ACC112 (cell line): Measurements from ENCODE around the gene PBXIP1.
"Not testable (repeated sequence)": the region's sequence is repeated elsewhere in the genome, so short reads cannot be mapped to it uniquely, and the experiment has no call there.

Source experiments
- H2AFZ ChIP-seq: fragments of 200-600 bp; sonication (generic); one replicate; pipeline ENCODE4 v1.6.0; 2017; ENCODE audit warnings: antibody characterized with exemption, low read length; ENCODE audit not compliant: unreplicated experiment
- H3K27ac ChIP-seq: fragments of 200-600 bp; sonication (generic); 2 replicates; pipeline ENCODE4 v1.5.1; 2014; ENCODE audit warnings: low read depth, mild to moderate bottlenecking, antibody characterized with exemption, low read length, moderate library complexity
- H3K27me3 ChIP-seq: fragments of 200-600 bp; sonication (generic); 2 replicates; pipeline ENCODE4 v1.6.1; 2014; ENCODE audit warnings: mild to moderate bottlenecking, antibody characterized with exemption, low read length, moderate library complexity, mixed read lengths; ENCODE audit not compliant: insufficient read depth
- H3K36me3 ChIP-seq: fragments of 200-600 bp; sonication (generic); 2 replicates; pipeline ENCODE4 v1.6.1; 2016; ENCODE audit warnings: mild to moderate bottlenecking, antibody characterized with exemption, low read length, moderate library complexity, mixed read lengths; ENCODE audit not compliant: insufficient read depth
- H3K4me1 ChIP-seq: fragments of 200-600 bp; sonication (generic); one replicate; pipeline ENCODE4 v1.6.1; 2016; ENCODE audit warnings: low read length, mixed read lengths; ENCODE audit not compliant: insufficient read depth, unreplicated experiment, control insufficient read depth
- H3K4me3 ChIP-seq: fragments of 200-600 bp; sonication (generic); 2 replicates; pipeline ENCODE4 v1.5.1; 2014; ENCODE audit warnings: mild to moderate bottlenecking, low read depth, low read length
- H3K79me2 ChIP-seq: fragments of 200-600 bp; sonication (generic); one replicate; pipeline ENCODE4 v1.6.0; 2016; ENCODE audit warnings: low read length; ENCODE audit not compliant: control insufficient read depth, unreplicated experiment, insufficient read depth

The PBXIP1 gene

GRCh38 chr1:154931940-154932487, 23.9 kb downstream of the PBXIP1 start:
- Histone ChIP-seq H3K4me1 (peaks cover 7% of the 10 kb centered on the region), H3K27ac (no peak overlapping the region), H3K36me3 (no peaks in the 10 kb centered on the region), H3K27me3 (no peaks in the 10 kb centered on the region), H3K4me3 (no peak overlapping the region), H2AFZ (no peak overlapping the region), H3K79me2 (peaks cover 11% of the 10 kb centered on the region)

- H3K27ac ChIP-seq, result no peak overlapping the region
Measured at GRCh38 chr1:154926201-154926600, 29.7 kb downstream of the PBXIP1 start.

DNA sequence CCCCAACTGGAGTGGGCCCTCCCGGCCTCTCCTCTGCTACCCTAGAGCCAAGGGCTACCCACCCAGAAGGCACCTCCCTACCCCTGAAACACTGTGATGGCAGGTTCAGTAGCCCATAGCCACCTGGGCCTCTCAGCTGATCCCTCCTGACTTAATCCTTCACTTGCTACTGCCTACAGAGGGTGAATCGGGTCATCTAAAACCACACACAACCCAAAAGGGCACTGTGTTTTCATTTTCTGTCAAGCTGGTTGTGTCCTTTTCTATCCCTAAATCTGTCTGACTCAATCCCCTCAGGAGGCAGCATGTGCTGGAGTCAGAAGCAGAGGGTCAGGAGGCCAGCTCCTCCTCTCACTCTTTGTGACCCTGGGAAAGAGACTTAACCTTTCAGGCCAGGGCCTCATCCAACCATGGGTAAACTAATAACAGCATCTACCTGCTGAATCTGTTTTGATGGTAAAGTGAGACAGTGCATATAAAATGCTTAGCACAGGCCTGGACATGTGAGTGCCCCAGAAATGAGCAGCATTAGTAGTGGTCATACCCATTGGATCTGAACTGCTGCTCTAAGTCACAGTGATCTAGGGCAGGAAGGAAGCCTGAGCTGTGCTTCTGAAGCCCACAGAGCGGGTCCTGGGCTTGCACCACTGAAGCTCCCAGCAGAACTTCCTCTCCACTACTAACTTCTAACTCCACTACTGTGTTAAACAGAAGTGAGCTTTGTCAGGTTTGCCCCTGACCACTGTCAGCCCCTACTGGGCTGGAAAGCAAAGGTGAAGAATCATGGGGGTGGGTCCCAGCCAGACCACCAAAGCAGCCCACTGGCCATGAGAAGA, 30.3 kb downstream of the PBXIP1 start:
- Histone ChIP-seq H3K27me3 (no peaks in the 10 kb centered on the region), H3K4me3 (no peak overlapping the region), H3K79me2 (no peaks in the 10 kb centered on the region), H3K27ac (no peak overlapping the region), H3K36me3 (peaks cover 8% of the 10 kb centered on the region; the same call in 1 of the 2 replicates), H3K4me1 (no peaks in the 10 kb centered on the region), H2AFZ (no peak overlapping the region)

More at GRCh38 chr1:154926201-154926600, 29.7 kb downstream of the PBXIP1 start:
- Histone ChIP-seq H3K79me2 (no peaks in the 10 kb centered on the region), H3K36me3 (peaks cover 8% of the 10 kb centered on the region; the same call in 1 of the 2 replicates), H3K4me3 (no peak overlapping the region), H3K27me3 (no peaks in the 10 kb centered on the region), H2AFZ (no peak overlapping the region), H3K4me1 (no peaks in the 10 kb centered on the region)

DNA sequence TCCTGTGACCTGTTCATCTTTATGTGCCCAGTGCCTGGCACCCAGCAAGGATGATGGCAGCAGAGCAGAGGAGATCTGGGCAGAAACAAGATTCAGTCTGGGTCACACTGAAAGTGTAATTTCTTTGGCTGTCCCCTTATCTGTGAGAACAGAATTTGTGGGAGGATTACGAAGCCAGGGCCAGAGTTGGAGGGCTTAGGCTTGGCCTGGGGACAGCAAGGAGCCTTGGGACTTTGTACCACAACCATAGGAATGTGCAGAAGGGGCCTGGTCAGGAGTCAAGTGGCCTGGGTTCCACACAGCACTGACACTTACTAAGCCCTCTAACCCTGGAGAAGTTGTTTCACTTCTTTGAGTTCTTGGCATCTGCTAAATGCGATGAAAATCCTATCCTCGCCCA, 32.2 kb downstream of the PBXIP1 start:
- Histone ChIP-seq H3K4me1 (no peaks in the 10 kb centered on the region), H3K36me3 (peaks cover 8% of the 10 kb centered on the region; the same call in 1 of the 2 replicates), H2AFZ (no peak overlapping the region), H3K27me3 (no peaks in the 10 kb centered on the region), H3K27ac (no peak overlapping the region), H3K79me2 (no peaks in the 10 kb centered on the region), H3K4me3 (no peak overlapping the region)

- H3K36me3 ChIP-seq, result no peaks in the 10 kb centered on the region
- H2AFZ ChIP-seq, result no peak overlapping the region
- no peaks in the 10 kb centered on the region for H3K4me1 ChIP-seq
- H3K27ac ChIP-seq, result no peak overlapping the region
- H3K79me2 ChIP-seq, result no peaks in the 10 kb centered on the region
- no peak overlapping the region for H3K4me3 ChIP-seq
- H3K27me3 ChIP-seq, result no peaks in the 10 kb centered on the region
Measured at GRCh38 chr1:154913273-154913672, 42.6 kb downstream of the PBXIP1 start.

- Histone ChIP-seq H3K36me3 (no peaks in the 10 kb centered on the region), H3K79me2 (no peaks in the 10 kb centered on the region), H3K4me3 (no peak overlapping the region), H3K27ac (no peak overlapping the region), H3K4me1 (no peaks in the 10 kb centered on the region), H3K27me3 (no peaks in the 10 kb centered on the region), H2AFZ (no peak overlapping the region)
Measured at GRCh38 chr1:154912755-154913154, 43.1 kb downstream of the PBXIP1 start.

DNA sequence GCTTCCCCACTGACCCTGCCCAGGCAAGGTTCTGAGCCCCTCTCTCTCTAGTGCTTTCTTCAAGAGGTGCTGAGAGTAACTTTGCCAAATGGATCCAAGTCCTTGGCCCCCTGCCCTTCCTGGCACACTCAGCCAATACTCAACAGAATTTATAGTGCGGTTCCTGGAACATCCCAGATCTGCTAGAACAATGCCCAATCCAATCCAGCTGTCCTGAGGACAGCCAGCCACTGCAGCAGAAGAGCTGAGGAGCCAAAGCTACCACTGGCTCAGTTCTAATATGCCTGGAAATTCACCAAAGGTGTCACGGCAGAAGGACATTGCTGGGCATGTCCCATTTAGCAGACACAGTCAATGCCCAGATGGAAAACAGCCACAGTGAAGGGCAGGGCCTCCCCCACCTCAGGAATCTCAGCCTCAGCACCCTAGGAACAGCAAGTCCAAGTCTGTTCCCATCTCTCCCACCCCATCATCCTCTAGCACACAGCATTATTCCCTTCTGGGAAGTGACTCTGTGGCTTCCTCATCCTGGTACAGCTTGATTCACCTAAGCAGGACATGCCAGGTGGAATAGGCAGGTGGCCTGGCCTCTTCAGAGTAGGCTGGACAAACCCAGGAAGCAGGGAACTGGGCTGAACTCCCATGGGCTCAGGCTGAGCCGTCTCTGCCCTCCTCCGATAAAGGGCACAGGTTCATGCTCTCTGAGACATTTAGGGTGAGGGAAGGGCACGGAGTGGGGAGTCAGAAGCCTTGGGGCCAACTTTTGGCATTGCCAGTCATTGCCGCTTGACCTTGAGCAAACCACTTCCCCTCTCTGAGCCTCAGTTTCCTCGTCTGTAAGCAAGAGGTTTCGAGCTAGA, 44.0 kb downstream of the PBXIP1 start:
- H3K4me1 ChIP-seq, result no peaks in the 10 kb centered on the region
- no peak overlapping the region for H2AFZ ChIP-seq
- H3K79me2 ChIP-seq, result no peaks in the 10 kb centered on the region
- no peaks in the 10 kb centered on the region for H3K27me3 ChIP-seq
- no peak overlapping the region for H3K4me3 ChIP-seq
- H3K27ac ChIP-seq, result no peak overlapping the region
- no peaks in the 10 kb centered on the region for H3K36me3 ChIP-seq

GRCh38 chr1:154910851-154911250, 45.0 kb downstream of the PBXIP1 start:
- no peak overlapping the region for H3K4me3 ChIP-seq
- no peaks in the 10 kb centered on the region for H3K36me3 ChIP-seq
- no peak overlapping the region for H2AFZ ChIP-seq
- no peaks in the 10 kb centered on the region for H3K4me1 ChIP-seq
- H3K27ac ChIP-seq, result no peak overlapping the region
- H3K79me2 ChIP-seq, result no peaks in the 10 kb centered on the region
- no peaks in the 10 kb centered on the region for H3K27me3 ChIP-seq

GRCh38 chr1:154908937-154909336, 47.0 kb downstream of the PBXIP1 start:
- Histone ChIP-seq H3K4me1 (no peaks in the 10 kb centered on the region), H3K79me2 (no peaks in the 10 kb centered on the region), H3K27ac (no peak overlapping the region), H3K27me3 (no peaks in the 10 kb centered on the region), H2AFZ (no peak overlapping the region), H3K4me3 (no peak overlapping the region), H3K36me3 (no peaks in the 10 kb centered on the region)

- H3K27me3 ChIP-seq, H3K79me2 ChIP-seq, H3K4me3 ChIP-seq, H3K36me3 ChIP-seq, H3K4me1 ChIP-seq, H2AFZ ChIP-seq, H3K27ac ChIP-seq: not testable (repeated sequence)
Measured at GRCh38 chr1:154908129-154908528, 47.8 kb downstream of the PBXIP1 start.
